A673 (cell line): ENCODE data around the gene RRM2.

Source experiments
- EZH2 ChIP-seq: fragments of 200-600 bp; sonication (generic); IDR thresholded peaks from 2 replicates; pipeline ENCODE4 v1.6.1; 2017; ENCODE audit warnings: borderline replicate concordance, low read depth, mild to moderate bottlenecking, mixed read lengths, antibody characterized with exemption, low read length; ENCODE audit not compliant: poor library complexity, severe bottlenecking
- TF ChIP-seq, protein P1 (sequence below): fragments of 300-800, 200-600 bp; sonication (generic); conservative IDR thresholded peaks from 2 replicates; pipeline ENCODE4 v1.5.1; 2017; ENCODE audit warnings: low read depth, mild to moderate bottlenecking, antibody characterized with exemption, low read length, moderate library complexity, mixed read lengths

- TF ChIP-seq, protein P1, sequence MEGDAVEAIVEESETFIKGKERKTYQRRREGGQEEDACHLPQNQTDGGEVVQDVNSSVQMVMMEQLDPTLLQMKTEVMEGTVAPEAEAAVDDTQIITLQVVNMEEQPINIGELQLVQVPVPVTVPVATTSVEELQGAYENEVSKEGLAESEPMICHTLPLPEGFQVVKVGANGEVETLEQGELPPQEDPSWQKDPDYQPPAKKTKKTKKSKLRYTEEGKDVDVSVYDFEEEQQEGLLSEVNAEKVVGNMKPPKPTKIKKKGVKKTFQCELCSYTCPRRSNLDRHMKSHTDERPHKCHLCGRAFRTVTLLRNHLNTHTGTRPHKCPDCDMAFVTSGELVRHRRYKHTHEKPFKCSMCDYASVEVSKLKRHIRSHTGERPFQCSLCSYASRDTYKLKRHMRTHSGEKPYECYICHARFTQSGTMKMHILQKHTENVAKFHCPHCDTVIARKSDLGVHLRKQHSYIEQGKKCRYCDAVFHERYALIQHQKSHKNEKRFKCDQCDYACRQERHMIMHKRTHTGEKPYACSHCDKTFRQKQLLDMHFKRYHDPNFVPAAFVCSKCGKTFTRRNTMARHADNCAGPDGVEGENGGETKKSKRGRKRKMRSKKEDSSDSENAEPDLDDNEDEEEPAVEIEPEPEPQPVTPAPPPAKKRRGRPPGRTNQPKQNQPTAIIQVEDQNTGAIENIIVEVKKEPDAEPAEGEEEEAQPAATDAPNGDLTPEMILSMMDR: no peak
- no peak for TF ChIP-seq EZH2
These were observed 52.9 kb downstream of the RRM2 start for GRCh38 chr2:10175441-10175840.
